CD14-positive monocyte (primary cell): Measurements from ENCODE around the gene AQP3. TPM values are rescaled to one million over a fixed set of nuclear protein-coding genes. Genes with fewer than 3 reads are reported as not detected.
A peak's percentile ranks its signal among the peaks of the same experiment; 100 is the strongest.

Experiments
- DNase-seq, 3 donors: peaks; one replicate each; pipeline ENCODE4 v3.0.0-alpha.2; 2011 to 2022
- H2AFZ ChIP-seq: 2 replicates; pipeline ENCODE4 v1.6.0; 2012; ENCODE audit warnings: mild to moderate bottlenecking, low read depth, low read length, inconsistent platforms; ENCODE audit not compliant: insufficient read depth, poor library complexity, severe bottlenecking
- H3K27ac ChIP-seq, 2 donors: 1 replicate in 1 of 2; 2 replicates in 1 of 2; pipeline ENCODE4 v1.5.1; 2012 to 2013; ENCODE audit warnings: low read length in 2 of 2, control low read depth in 1 of 2, inconsistent platforms in 1 of 2, low read depth in 1 of 2, mild to moderate bottlenecking in 1 of 2
- H3K27me3 ChIP-seq, 2 donors: one replicate each; pipeline versions ENCODE4 v1.6.0 to v1.6.1; 2011 to 2013; ENCODE audit warnings: low read length in 2 of 2; ENCODE audit not compliant: control insufficient read depth in 2 of 2, insufficient read depth in 2 of 2
- H3K36me3 ChIP-seq, 2 donors: replicated peaks in 1 of 2; 1 replicate in 1 of 2; 2 replicates in 1 of 2; pipeline versions ENCODE4 v1.5.1 to v1.6.1; 2012 to 2013; ENCODE audit warnings: low read length in 2 of 2, control low read depth in 1 of 2, inconsistent platforms in 1 of 2, mild to moderate bottlenecking in 1 of 2; ENCODE audit not compliant: insufficient read depth in 2 of 2, control insufficient read depth in 1 of 2
- H3K4me1 ChIP-seq, 2 donors: 1 replicate in 1 of 2; 2 replicates in 1 of 2; pipeline versions ENCODE4 v1.5.1 to v1.6.1; 2012 to 2013; ENCODE audit warnings: low read length in 2 of 2, control low read depth in 1 of 2, inconsistent platforms in 1 of 2, mild to moderate bottlenecking in 1 of 2, moderate library complexity in 1 of 2; ENCODE audit not compliant: insufficient read depth in 2 of 2, control insufficient read depth in 1 of 2
- H3K4me2 ChIP-seq: replicated peaks from 2 replicates; pipeline ENCODE3; 2012; ENCODE audit warnings: low read length, moderate library complexity, mild to moderate bottlenecking; ENCODE audit not compliant: poor library complexity, severe bottlenecking; ENCODE audit errors: extremely low read depth
- H3K4me3 ChIP-seq, 3 experiments: fragments of 200-600 bp in 1 of 3; sonication (generic) in 1 of 3; replicated peaks in 1 of 3; 1 replicate in 2 of 3; 2 replicates in 1 of 3; pipeline ENCODE4 v1.5.1; 2011 to 2013; ENCODE audit warnings: low read length in 3 of 3, mild to moderate bottlenecking in 3 of 3, control low read depth in 2 of 3, low read depth in 2 of 3, inconsistent platforms in 1 of 3, moderate library complexity in 1 of 3
- H3K79me2 ChIP-seq: 2 replicates; pipeline ENCODE4 v1.6.0; 2012; ENCODE audit warnings: mild to moderate bottlenecking, control low read depth, inconsistent platforms, low read length, moderate library complexity; ENCODE audit not compliant: insufficient read depth
- H3K9ac ChIP-seq: 2 replicates; pipeline ENCODE4 v1.6.0; 2017; ENCODE audit warnings: low read length, mild to moderate bottlenecking; ENCODE audit not compliant: insufficient read depth, poor library complexity, severe bottlenecking
- H3K9me3 ChIP-seq, 2 donors: replicated peaks in 1 of 2; 1 replicate in 1 of 2; 2 replicates in 1 of 2; pipeline versions ENCODE4 v1.5.1 to v1.6.1; 2012 to 2013; ENCODE audit warnings: low read length in 2 of 2, control low read depth in 1 of 2; ENCODE audit not compliant: control insufficient read depth in 1 of 2, insufficient read depth in 1 of 2
- H4K20me1 ChIP-seq: 2 replicates; pipeline ENCODE4 v1.6.0; 2012; ENCODE audit warnings: mild to moderate bottlenecking, low read length, control low read depth, moderate library complexity; ENCODE audit not compliant: insufficient read depth
- H3K27ac Mint-ChIP-seq, 7 donors: one replicate each; pipeline ENCODE4 v1.8.0; 2020; ENCODE audit warnings: mild to moderate bottlenecking in 7 of 7, mixed read lengths in 7 of 7, moderate library complexity in 6 of 7, inconsistent platforms in 2 of 7
- H3K27me3 Mint-ChIP-seq, 3 donors: one replicate each; pipeline ENCODE4 v1.8.0; 2021 to 2022; ENCODE audit warnings: low read depth in 3 of 3, mild to moderate bottlenecking in 3 of 3, mixed read lengths in 3 of 3, moderate library complexity in 3 of 3, inconsistent platforms in 1 of 3
- H3K36me3 Mint-ChIP-seq, 2 donors: one replicate each; pipeline ENCODE4 v1.8.0; 2020; ENCODE audit warnings: mixed read lengths in 2 of 2, inconsistent platforms in 1 of 2, mild to moderate bottlenecking in 1 of 2
- H3K4me1 Mint-ChIP-seq: one replicate; pipeline ENCODE4 v1.8.0; 2020; ENCODE audit warnings: mild to moderate bottlenecking, mixed read lengths
- H3K4me3 Mint-ChIP-seq, 2 donors: one replicate each; pipeline ENCODE4 v1.8.0; 2020; ENCODE audit warnings: mild to moderate bottlenecking in 2 of 2, mixed read lengths in 2 of 2, moderate library complexity in 1 of 2
- H3K9me3 Mint-ChIP-seq, 7 donors: one replicate each; pipeline ENCODE4 v1.8.0; 2020 to 2022; ENCODE audit warnings: mixed read lengths in 7 of 7, mild to moderate bottlenecking in 6 of 7, moderate library complexity in 6 of 7, inconsistent platforms in 2 of 7
- CTCF ChIP-seq: fragments of 200-600 bp; IDR thresholded peaks from one replicate; pipeline ENCODE4 v1.8.0; 2022; ENCODE audit warnings: antibody characterized with exemption, mild to moderate bottlenecking
- WGBS: methylation state at CpG from one replicate; pipeline ENCODE4 v1.1.5; 2013; ENCODE audit warnings: missing lambda C conversion rate; ENCODE audit not compliant: insufficient coverage; 5-methylcytosine and 5-hydroxymethylcytosine counted together
- intact Hi-C, 2 donors: fragments of 100-400 bp; cut with micrococcal nuclease; formaldehyde crosslinking; loops; one replicate each; pipeline versions ENCODE4 v1.15.0 to v1.15.1; 2023
- polyA plus RNA-seq, 3 donors: library from polyadenylated mRNA; depleted of rRNA in 1 of 3; unstranded in 2 of 3; stranded (reverse) in 1 of 3; fragments of 300-500 nt in 2 of 3; fragments of >200 nt in 1 of 3; fragmentation: Illumina TruSeq in 2 of 3; gene quantifications; 1 replicate in 2 of 3; 2 replicates in 1 of 3; pipeline ENCODE4 v1.2.3, GENCODE V29; 2012 to 2021

The AQP3 gene
- polyA plus RNA-seq, 3 donors = 0.39 to 0.70 (median 0.63) TPM

DNA sequence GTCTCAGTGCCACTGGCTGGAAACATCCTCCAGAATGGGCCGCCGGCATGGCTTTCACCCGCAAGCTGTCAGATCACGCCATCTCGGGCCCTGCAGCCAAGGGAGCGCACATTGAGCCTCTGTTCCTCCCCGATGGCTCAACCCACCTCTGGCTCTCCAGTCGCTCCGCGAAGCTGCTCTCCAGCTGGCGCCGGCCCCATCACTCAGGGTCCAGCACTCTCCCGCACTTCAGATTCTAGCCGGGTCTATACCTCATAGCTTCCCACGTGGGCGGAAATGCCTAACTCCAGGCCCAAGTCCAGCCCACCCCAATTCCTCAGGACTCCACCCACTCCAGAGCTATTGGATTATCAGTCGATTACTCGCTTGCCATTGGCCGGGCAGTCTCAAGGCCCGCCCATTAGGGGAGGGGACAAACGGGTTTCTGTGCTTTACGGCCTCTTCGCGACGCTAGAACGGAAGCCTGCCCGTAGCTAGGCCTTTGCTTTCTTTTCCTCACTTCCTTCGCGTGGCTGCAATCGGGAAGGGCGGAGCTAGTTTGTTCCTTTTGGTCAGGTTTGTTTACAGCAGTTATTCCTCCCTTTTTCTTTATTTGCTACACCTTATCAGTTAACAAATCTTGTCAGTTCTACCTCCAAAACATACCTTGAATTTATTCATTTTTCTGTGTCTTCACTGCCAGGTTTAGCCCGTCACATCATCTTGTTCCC lies 26.4 kb upstream of the AQP3 start, which contains the start of gene NOL6:
Gene NOL6, minus strand, starts transcription at position 282 of the 710 bp plus-strand sequence. Its CDS starts 82 bp downstream, at position 200.
- Mint-ChIP-seq H3K27ac (peak within 1 kb of the TSS; percentile 89 to 97 (median 93)), H3K27me3 (no peaks in the 10 kb centered on the region), H3K9me3 (peaks cover 0 to 2% (median 0%) of the 10 kb centered on the region in 7 donors), H3K4me3 (peak within 1 kb of the TSS; percentile 99 to 100), H3K36me3 (peaks cover 31 to 36% of the 10 kb centered on the region in 2 donors), H3K4me1 (peaks cover 16% of the 10 kb centered on the region)
- H3K79me2 ChIP-seq = peaks cover 24% of the 10 kb centered on the region
- peak within 1 kb of the TSS; percentile 42 to 77 for H3K27ac ChIP-seq
- H3K9ac ChIP-seq = peak within 1 kb of the TSS; percentile 80
- peaks cover 27 to 36% of the 10 kb centered on the region in 2 donors for H3K36me3 ChIP-seq
- H3K9me3 ChIP-seq = no peaks in the 10 kb centered on the region
- no peaks in the 10 kb centered on the region for H3K27me3 ChIP-seq
- TF ChIP-seq CTCF = no peak
- peaks cover 16 to 19% of the 10 kb centered on the region in 2 donors for H3K4me1 ChIP-seq
- peak within 1 kb of the TSS; percentile 96 for H3K4me2 ChIP-seq
- peak within 1 kb of the TSS; percentile 82 to 99 (median 97) for H3K4me3 ChIP-seq
- intact Hi-C loops = loop anchor here in 1 of 2 donors (10.0 kb wide), 2 partner anchors 179 to 449 kb away; partner anchors contain the start of genes DNAJA1 and NFX1
- H2AFZ ChIP-seq = peak within 1 kb of the TSS; percentile 93
- peak; percentile 97 to 99 (median 98) for DNase-seq
- no peaks in the 10 kb centered on the region for H4K20me1 ChIP-seq
- WGBS = 0% methylated on average over 25 of the region's 32 CpGs

GRCh38 chr9:33472881-33473615 lies 25.7 kb upstream of the AQP3 start:
- WGBS = 9% methylated on average over 18 of the region's 18 CpGs
- H3K79me2 ChIP-seq = peaks cover 24% of the 10 kb centered on the region
- H3K9me3 ChIP-seq = no peaks in the 10 kb centered on the region
- TF ChIP-seq CTCF = no peak
- Mint-ChIP-seq H3K4me1 (peaks cover 16% of the 10 kb centered on the region), H3K27me3 (no peaks in the 10 kb centered on the region), H3K27ac (peak overlapping the region; percentile 86 to 97 (median 93)), H3K36me3 (peaks cover 39 to 44% of the 10 kb centered on the region in 2 donors), H3K9me3 (peaks cover 0 to 2% (median 0%) of the 10 kb centered on the region in 7 donors), H3K4me3 (peak overlapping the region; percentile 99 to 100)
- DNase-seq = no peak
- H2AFZ ChIP-seq = peak overlapping the region; percentile 93
- H4K20me1 ChIP-seq = no peaks in the 10 kb centered on the region
- H3K27ac ChIP-seq = peak overlapping the region; percentile 42 to 77
- intact Hi-C loops = loop anchor here in 1 of 2 donors (10.0 kb wide), 2 partner anchors 178 to 448 kb away; partner anchors contain the start of genes DNAJA1 and NFX1
- no peaks in the 10 kb centered on the region for H3K27me3 ChIP-seq
- H3K36me3 ChIP-seq = peaks cover 34 to 44% of the 10 kb centered on the region in 2 donors
- peaks cover 16 to 19% of the 10 kb centered on the region in 2 donors for H3K4me1 ChIP-seq
- peak overlapping the region; percentile 96 for H3K4me2 ChIP-seq
- H3K9ac ChIP-seq = peak overlapping the region; percentile 80
- H3K4me3 ChIP-seq = peak overlapping the region; percentile 82 to 99 (median 97)
